Measurements from ENCODE around the gene SLPI.

Gene SLPI

GRCh38 chr20:45254383-45255262 lies at the start of gene SLPI:
SLPI (minus strand) TSS chr20:45254564; CDS start chr20:45254543, 21 bp downstream.
- DNase-seq (ENCODE audit: low spot score), result no peak

GRCh38 chr20:45303586-45304463 lies 49.5 kb upstream of the SLPI start:
- DNase-seq (ENCODE audit: low spot score), result no peak

GRCh38 chr20:45301824-45302271 lies 47.5 kb upstream of the SLPI start:
- DNase-seq (ENCODE audit: low spot score), result no peak

GRCh38 chr20:45300961-45301360 lies 46.6 kb upstream of the SLPI start:
- DNase-seq (ENCODE audit: low spot score), result no peak

GRCh38 chr20:45299786-45300185 lies 45.4 kb upstream of the SLPI start:
- DNase-seq (ENCODE audit: low spot score), result no peak

GRCh38 chr20:45297786-45298497 lies 43.6 kb upstream of the SLPI start:
- no peak for DNase-seq (ENCODE audit: low spot score)

GRCh38 chr20:45294659-45295058 lies 40.3 kb upstream of the SLPI start:
- DNase-seq (ENCODE audit: low spot score), result no peak

GRCh38 chr20:45294003-45294368 lies 39.6 kb upstream of the SLPI start:
- DNase-seq (ENCODE audit: low spot score), result no peak

GRCh38 chr20:45293041-45294002 lies 39.0 kb upstream of the SLPI start:
- DNase-seq (ENCODE audit: low spot score), result peak; percentile 77

GRCh38 chr20:45292343-45292742 lies 38.0 kb upstream of the SLPI start:
- DNase-seq (ENCODE audit: low spot score), result no peak

- no peak for DNase-seq (ENCODE audit: low spot score)
These were observed 37.2 kb upstream of the SLPI start for GRCh38 chr20:45291526-45291925.

GRCh38 chr20:45290677-45291355 lies 36.5 kb upstream of the SLPI start:
- DNase-seq (ENCODE audit: low spot score), result peak; percentile 75

- no peak for DNase-seq (ENCODE audit: low spot score)
These were observed 35.7 kb upstream of the SLPI start for GRCh38 chr20:45289942-45290676.

- DNase-seq (ENCODE audit: low spot score), result no peak
These were observed 34.5 kb upstream of the SLPI start for GRCh38 chr20:45288860-45289259.

- DNase-seq (ENCODE audit: low spot score), result no peak
These were observed 34.0 kb upstream of the SLPI start for GRCh38 chr20:45288376-45288775.

GRCh38 chr20:45283551-45284057 lies 29.2 kb upstream of the SLPI start:
- no peak for DNase-seq (ENCODE audit: low spot score)

GRCh38 chr20:45282700-45283550 lies 28.6 kb upstream of the SLPI start:
- DNase-seq (ENCODE audit: low spot score), result no peak

- no peak for DNase-seq (ENCODE audit: low spot score)
These were observed 25.6 kb upstream of the SLPI start for GRCh38 chr20:45279992-45280391.

- DNase-seq (ENCODE audit: low spot score), result no peak
These were observed 21.0 kb upstream of the SLPI start for GRCh38 chr20:45275338-45275737.

Measured in CD4-positive, alpha-beta T cell treated with Interleukin-2 at 100 ng/mL for 4 hours (primary cell).